Liver (tissue), 3 donors: ENCODE data around the gene C10orf120.

Experiments used
- ATF3 ChIP-seq: IDR thresholded peaks from 2 replicates; pipeline ENCODE4 v1.6.1; 2016; ENCODE audit warnings: antibody characterized with exemption
- CTCF ChIP-seq: fragments of 150-350 bp; IDR thresholded peaks from 2 replicates; pipeline ENCODE4 v1.5.1; 2017; ENCODE audit warnings: improper control_type of control experiment, low read depth, low read length; ENCODE audit not compliant: missing input control
- EGR1 ChIP-seq, 2 donors: IDR thresholded peaks; 2 replicates each; pipeline ENCODE4 v1.6.1; 2016 to 2018; ENCODE audit warnings: antibody characterized with exemption in 2 of 2, low read depth in 2 of 2
- FOXA2 ChIP-seq: IDR thresholded peaks from 2 replicates; pipeline ENCODE4 v1.6.1; 2016; ENCODE audit warnings: antibody characterized with exemption
- GABPA ChIP-seq, 2 donors: IDR thresholded peaks in 1 of 2; conservative IDR thresholded peaks in 1 of 2; 2 replicates each; pipeline ENCODE4 v1.6.1; 2016; ENCODE audit warnings: antibody characterized with exemption in 2 of 2, mild to moderate bottlenecking in 1 of 2, moderate library complexity in 1 of 2
- HNF4A ChIP-seq, 2 donors: conservative IDR thresholded peaks; 2 replicates each; pipeline ENCODE4 v1.6.1; 2016; ENCODE audit warnings: antibody characterized with exemption in 2 of 2, mild to moderate bottlenecking in 2 of 2
- JUND ChIP-seq, 2 donors: IDR thresholded peaks; 2 replicates each; pipeline ENCODE4 v1.6.1; 2016; ENCODE audit warnings: antibody characterized with exemption in 2 of 2
- MAX ChIP-seq: IDR thresholded peaks from 2 replicates; pipeline ENCODE4 v1.6.1; 2016; ENCODE audit warnings: antibody characterized with exemption
- RAD21 ChIP-seq, 2 donors: IDR thresholded peaks; 2 replicates each; pipeline ENCODE4 v1.6.1; 2016; ENCODE audit warnings: antibody characterized with exemption in 2 of 2, mild to moderate bottlenecking in 2 of 2
- REST ChIP-seq: IDR thresholded peaks from 2 replicates; pipeline ENCODE4 v1.6.1; 2016; ENCODE audit warnings: antibody characterized with exemption, mild to moderate bottlenecking
- SP1 ChIP-seq: IDR thresholded peaks from 2 replicates; pipeline ENCODE4 v1.6.1; 2018; ENCODE audit warnings: antibody characterized with exemption, mild to moderate bottlenecking
- TAF1 ChIP-seq: conservative IDR thresholded peaks from 2 replicates; pipeline ENCODE4 v1.6.1; 2016; ENCODE audit warnings: antibody characterized with exemption, mild to moderate bottlenecking
- YY1 ChIP-seq: IDR thresholded peaks from 2 replicates; pipeline ENCODE4 v1.6.1; 2016; ENCODE audit warnings: antibody characterized with exemption, mild to moderate bottlenecking
- ZBTB33 ChIP-seq: IDR thresholded peaks from 2 replicates; pipeline ENCODE4 v1.6.1; 2016; ENCODE audit warnings: antibody characterized with exemption
- donor health status: healthy.
- donor health status: healthy.

- TF ChIP-seq CTCF (no peak), JUND (IDR thresholded peaks at IDR 0.05) (no peak), HNF4A (conservative IDR thresholded peaks at IDR 0.05) (no peak), RAD21 (IDR thresholded peaks at IDR 0.05) (no peak), REST (no peak), SP1 (no peak), ZBTB33 (no peak), MAX (no peak), TAF1 (no peak), ATF3 (no peak), GABPA (IDR thresholded peaks at IDR 0.05 in 1 of 2, conservative IDR thresholded peaks at IDR 0.05 in 1 of 2) (no peak), YY1 (no peak), EGR1 (IDR thresholded peaks at IDR 0.05; ENCODE audit: low read depth in 2 of 2) (no peak), FOXA2 (no peak)
These were observed 49.7 kb downstream of the C10orf120 start for GRCh38 chr10:122649903-122650302.
